NCI-H2171 treated with DMSO at 0.1 percent for 48 hours (cell line): Measurements from ENCODE around the gene BPIFB2.

Experiments
- DNase-seq: peaks from one replicate; lab custom pipeline; 2025; lab: John Stamatoyannopoulos, UW

Gene BPIFB2

GRCh38 chr20:32985596-32985995 lies 21.9 kb upstream of the BPIFB2 start:
- DNase-seq, result no peak

GRCh38 chr20:32986331-32986966 lies 21.1 kb upstream of the BPIFB2 start:
- DNase-seq, result no peak

GRCh38 chr20:32987044-32987825 lies 20.3 kb upstream of the BPIFB2 start:
- no peak for DNase-seq

GRCh38 chr20:32988008-32988407 lies 19.5 kb upstream of the BPIFB2 start:
- DNase-seq, result no peak

GRCh38 chr20:32989507-32990283 lies 17.8 kb upstream of the BPIFB2 start:
- DNase-seq, result no peak

- peak; percentile 42 for DNase-seq
These were observed 17.1 kb upstream of the BPIFB2 start for GRCh38 chr20:32990426-32990825.

- no peak for DNase-seq
These were observed 16.1 kb upstream of the BPIFB2 start for GRCh38 chr20:32991383-32991782.

GRCh38 chr20:32991792-32992641 lies 15.5 kb upstream of the BPIFB2 start:
- no peak for DNase-seq

GRCh38 chr20:32993496-32994050 lies 13.9 kb upstream of the BPIFB2 start:
- DNase-seq, result no peak

GRCh38 chr20:32995802-32996201 lies 11.7 kb upstream of the BPIFB2 start:
- no peak for DNase-seq

GRCh38 chr20:32997431-32997830 lies 10.1 kb upstream of the BPIFB2 start:
- DNase-seq, result no peak

GRCh38 chr20:32999603-33000250 lies 7.8 kb upstream of the BPIFB2 start:
- DNase-seq, result no peak

- no peak for DNase-seq
These were observed 6.6 kb upstream of the BPIFB2 start for GRCh38 chr20:33000802-33001466.

- DNase-seq, result no peak
These were observed 5.3 kb upstream of the BPIFB2 start for GRCh38 chr20:33002087-33002808.

GRCh38 chr20:33004141-33004751 lies 3.3 kb upstream of the BPIFB2 start, which contains the start of gene SUN5:
Gene SUN5 (minus strand): TSS chr20:33004433. CDS start chr20:33004340, 93 bp downstream.
- no peak for DNase-seq

GRCh38 chr20:33005132-33005566 lies 2.4 kb upstream of the BPIFB2 start:
- no peak for DNase-seq

- DNase-seq, result no peak
These were observed 1.4 kb upstream of the BPIFB2 start for GRCh38 chr20:33005908-33006775.

- no peak for DNase-seq
These were observed 628 bp upstream of the BPIFB2 start for GRCh38 chr20:33006776-33007375.
